HG02840 (cell line): ENCODE data around the gene MCF2L2.

Experiments
- ATAC-seq: cut with Tn5 transposase; IDR thresholded peaks from one replicate; pipeline ENCODE4 v1.9.1; 2021; ENCODE audit warnings: mild to moderate bottlenecking, moderate library complexity, moderate number of reproducible peaks; ENCODE audit not compliant: unreplicated experiment, low FRiP score

MCF2L2 gene

GRCh38 chr3:183272791-183273190 is 155.6 kb downstream of the MCF2L2 start:
- ATAC-seq = no peak

GRCh38 chr3:183272142-183272541 is 156.3 kb downstream of the MCF2L2 start:
- no peak for ATAC-seq

GRCh38 chr3:183270344-183270743 is 158.1 kb downstream of the MCF2L2 start:
- ATAC-seq = no peak

- ATAC-seq = no peak
Measured at GRCh38 chr3:183269345-183269744, 159.1 kb downstream of the MCF2L2 start.

- ATAC-seq = no peak
Measured at GRCh38 chr3:183268366-183268765, 160.1 kb downstream of the MCF2L2 start.

- no peak for ATAC-seq
Measured at GRCh38 chr3:183267140-183267539, 161.3 kb downstream of the MCF2L2 start.

GRCh38 chr3:183266454-183266853 is 162.0 kb downstream of the MCF2L2 start:
- ATAC-seq = no peak

- ATAC-seq = no peak
Measured at GRCh38 chr3:183265834-183266417, 162.5 kb downstream of the MCF2L2 start.

- no peak for ATAC-seq
Measured at GRCh38 chr3:183265157-183265642, 163.2 kb downstream of the MCF2L2 start.

GRCh38 chr3:183264268-183264667 is 164.2 kb downstream of the MCF2L2 start:
- no peak for ATAC-seq

- no peak for ATAC-seq
Measured at GRCh38 chr3:183262875-183263378, 165.5 kb downstream of the MCF2L2 start.

GRCh38 chr3:183261151-183261724 is 167.2 kb downstream of the MCF2L2 start:
- ATAC-seq = no peak

- no peak for ATAC-seq
Measured at GRCh38 chr3:183260167-183260904, 168.1 kb downstream of the MCF2L2 start.

- no peak for ATAC-seq
Measured at GRCh38 chr3:183259621-183260020, 168.8 kb downstream of the MCF2L2 start.

- no peak for ATAC-seq
Measured at GRCh38 chr3:183259087-183259486, 169.3 kb downstream of the MCF2L2 start.

- no peak for ATAC-seq
Measured at GRCh38 chr3:183255348-183255730, 173.1 kb downstream of the MCF2L2 start.

GRCh38 chr3:183254487-183255347 is 173.7 kb downstream of the MCF2L2 start:
- ATAC-seq = no peak

- ATAC-seq = no peak
Measured at GRCh38 chr3:183253528-183254486, 174.6 kb downstream of the MCF2L2 start.

GRCh38 chr3:183252973-183253527 is 175.4 kb downstream of the MCF2L2 start, which contains the start of gene B3GNT5:
Gene B3GNT5, plus strand, starts transcription at chr3:183253253. Its CDS starts 16,546 bp downstream, at chr3:183269799.
- ATAC-seq = no peak
